Liver (tissue), 9 donors: ENCODE results near the gene SCARB1. TPM values are rescaled to one million over a fixed set of nuclear protein-coding genes. Genes with fewer than 3 reads are reported as not detected.

ENCODE experiments used
- DNase-seq: peaks from one replicate; pipeline ENCODE4 v3.0.0-alpha.2; 2017; ENCODE audit warnings: low spot score
- H3K27ac ChIP-seq, 2 donors: one replicate each; pipeline ENCODE4 v1.7.0; 2013; ENCODE audit warnings: inconsistent platforms in 2 of 2, low read length in 2 of 2, control low read depth in 1 of 2, low read depth in 1 of 2, mild to moderate bottlenecking in 1 of 2
- H3K27me3 ChIP-seq, 4 donors: one replicate each; pipeline versions ENCODE4 v1.6.1 to v1.7.0; 2013; ENCODE audit warnings: low read length in 3 of 4, inconsistent platforms in 1 of 4, mild to moderate bottlenecking in 1 of 4, moderate library complexity in 1 of 4; ENCODE audit not compliant: control insufficient read depth in 4 of 4, insufficient read depth in 4 of 4
- H3K36me3 ChIP-seq, 4 donors: one replicate each; pipeline versions ENCODE4 v1.6.1 to v1.7.0; 2013; ENCODE audit warnings: low read length in 3 of 4, mild to moderate bottlenecking in 3 of 4, low read depth in 1 of 4, moderate library complexity in 1 of 4; ENCODE audit not compliant: control insufficient read depth in 4 of 4, insufficient read depth in 3 of 4
- H3K4me1 ChIP-seq, 4 donors: one replicate each; pipeline versions ENCODE4 v1.6.1 to v1.7.0; 2013; ENCODE audit warnings: low read length in 3 of 4, mild to moderate bottlenecking in 3 of 4, moderate library complexity in 1 of 4; ENCODE audit not compliant: control insufficient read depth in 4 of 4, insufficient read depth in 4 of 4
- H3K4me3 ChIP-seq, 3 donors: one replicate each; pipeline versions ENCODE4 v1.6.1 to v1.7.0; 2013; ENCODE audit warnings: low read length in 3 of 3, control low read depth in 1 of 3, low read depth in 1 of 3, mild to moderate bottlenecking in 1 of 3
- H3K9ac ChIP-seq, 2 donors: one replicate each; pipeline ENCODE4 v1.7.0; 2013; ENCODE audit warnings: low read length in 2 of 2, mild to moderate bottlenecking in 2 of 2, moderate library complexity in 2 of 2, control low read depth in 1 of 2, low read depth in 1 of 2
- H3K9me3 ChIP-seq, 4 donors: one replicate each; pipeline versions ENCODE4 v1.6.1 to v1.7.0; 2013; ENCODE audit warnings: low read length in 3 of 4; ENCODE audit not compliant: control insufficient read depth in 4 of 4
- CTCF ChIP-seq: fragments of 150-350 bp; IDR thresholded peaks from 2 replicates; pipeline ENCODE4 v1.5.1; 2017; ENCODE audit warnings: improper control_type of control experiment, low read depth, low read length; ENCODE audit not compliant: missing input control
- EGR1 ChIP-seq, 2 donors: IDR thresholded peaks; 2 replicates each; pipeline ENCODE4 v1.6.1; 2016 to 2018; ENCODE audit warnings: antibody characterized with exemption in 2 of 2, low read depth in 2 of 2
- HNF4A ChIP-seq, 2 donors: conservative IDR thresholded peaks; 2 replicates each; pipeline ENCODE4 v1.6.1; 2016; ENCODE audit warnings: antibody characterized with exemption in 2 of 2, mild to moderate bottlenecking in 2 of 2
- HNF4G ChIP-seq: IDR thresholded peaks from 2 replicates; pipeline ENCODE4 v1.6.1; 2016; ENCODE audit warnings: antibody characterized with exemption
- JUND ChIP-seq, 2 donors: IDR thresholded peaks; 2 replicates each; pipeline ENCODE4 v1.6.1; 2016; ENCODE audit warnings: antibody characterized with exemption in 2 of 2
- NR2F2 ChIP-seq: IDR thresholded peaks from 2 replicates; pipeline ENCODE4 v1.6.1; 2016; ENCODE audit warnings: antibody characterized with exemption
- REST ChIP-seq: IDR thresholded peaks from 2 replicates; pipeline ENCODE4 v1.6.1; 2016; ENCODE audit warnings: antibody characterized with exemption, mild to moderate bottlenecking
- RXRA ChIP-seq, 2 donors: IDR thresholded peaks; 2 replicates each; pipeline ENCODE4 v1.6.1; 2017 to 2018; ENCODE audit warnings: antibody characterized with exemption in 2 of 2, mild to moderate bottlenecking in 1 of 2
- SP1 ChIP-seq: IDR thresholded peaks from 2 replicates; pipeline ENCODE4 v1.6.1; 2018; ENCODE audit warnings: antibody characterized with exemption, mild to moderate bottlenecking
- TAF1 ChIP-seq: conservative IDR thresholded peaks from 2 replicates; pipeline ENCODE4 v1.6.1; 2016; ENCODE audit warnings: antibody characterized with exemption, mild to moderate bottlenecking
- ZBTB33 ChIP-seq: IDR thresholded peaks from 2 replicates; pipeline ENCODE4 v1.6.1; 2016; ENCODE audit warnings: antibody characterized with exemption
- WGBS: extraction: QIAGEN DNeasy Blood & Tissue Kit; methylation state at CpG from one replicate; pipeline ENCODE4 v1.1.7; 2013; 5-methylcytosine and 5-hydroxymethylcytosine counted together
- polyA plus RNA-seq, 2 donors: library from polyadenylated mRNA; stranded (reverse) in 1 of 2; unstranded in 1 of 2; fragments of 200-250 nt in 1 of 2; fragments of >200 nt in 1 of 2; fragmentation: Nextera tagmentation in 1 of 2; extraction: Ambion mirVana in 1 of 2; gene quantifications; one replicate each; pipeline versions ENCODE4 v1.2.1 to v1.2.3, GENCODE V29; 2013 to 2015
- total RNA-seq, 2 donors: library from RNA; depleted of rRNA; stranded (reverse); fragments of >200 nt; gene quantifications; one replicate each; pipeline ENCODE4 v1.2.3, GENCODE V29; 2014
- donor health status: healthy.
- donor health status: healthy.
- donor health status: healthy.
- donor health status: healthy.
- donor health status: healthy.

SCARB1 gene
- total and polyA plus RNA-seq, 4 donors, result 85.3 to 289 (median 141) TPM

- no peaks in the 10 kb centered on the region for H3K9me3 ChIP-seq
- TF ChIP-seq JUND (IDR thresholded peaks at IDR 0.05), result no peak
- TF ChIP-seq HNF4G, result no peak
- no peak for TF ChIP-seq REST
- no peak for TF ChIP-seq SP1
- TF ChIP-seq TAF1, result no peak
- TF ChIP-seq RXRA (IDR thresholded peaks at IDR 0.05), result no peak
- TF ChIP-seq NR2F2, result no peak
- no peak overlapping the region for H3K9ac ChIP-seq
- peak overlapping the region; percentile 89 to 94 for H3K27ac ChIP-seq
- H3K4me3 ChIP-seq, result no peak overlapping the region
- peaks cover 0 to 10% (median 7%) of the 10 kb centered on the region in 4 donors for H3K36me3 ChIP-seq
- H3K27me3 ChIP-seq, result no peaks in the 10 kb centered on the region
- peaks cover 3 to 47% (median 27%) of the 10 kb centered on the region in 4 donors for H3K4me1 ChIP-seq
- 81% methylated on average over 5 of the region's 5 CpGs for WGBS
- DNase-seq, result no peak
These were observed 44.6 kb downstream of the SCARB1 start for GRCh38 chr12:124819080-124819479.

GRCh38 chr12:124817076-124818000 is 46.3 kb downstream of the SCARB1 start:
- Histone ChIP-seq H3K4me1 (peaks cover 3 to 38% (median 19%) of the 10 kb centered on the region in 4 donors), H3K36me3 (peaks cover 8 to 27% (median 18%) of the 10 kb centered on the region in 4 donors), H3K27ac (peak overlapping the region; percentile 3 to 85), H3K9me3 (no peaks in the 10 kb centered on the region), H3K9ac (no peak overlapping the region), H3K4me3 (no peak overlapping the region), H3K27me3 (no peaks in the 10 kb centered on the region)
- TF ChIP-seq ZBTB33 (no peak), CTCF (no peak), EGR1 (IDR thresholded peaks at IDR 0.05; ENCODE audit: low read depth in 2 of 2) (no peak), REST (no peak), SP1 (no peak), HNF4A (conservative IDR thresholded peaks at IDR 0.05) (no peak), RXRA (IDR thresholded peaks at IDR 0.05) (no peak)
- no peak for DNase-seq
- WGBS, result 97% methylated on average over 31 of the region's 31 CpGs
